Measurements from ENCODE around the gene CDKAL1.

- no peak for TF ChIP-seq CTCF (IDR thresholded peaks at IDR 0.05; ENCODE audit: insufficient read depth, low read length)
- no peak for TF ChIP-seq POLR2AphosphoS5 (IDR thresholded peaks at IDR 0.05; ENCODE audit: low read depth)
- no peak for TF ChIP-seq REST (IDR thresholded peaks at IDR 0.05; ENCODE audit: insufficient replicate concordance, low read depth)
- TF ChIP-seq GABPA (IDR thresholded peaks at IDR 0.05; ENCODE audit: low read depth), result no peak
- no peak for TF ChIP-seq SPI1 (IDR thresholded peaks at IDR 0.05; ENCODE audit: borderline replicate concordance, low read depth)
These were observed 569.5 kb downstream of the CDKAL1 start for GRCh38 chr6:21103626-21104224.
